ENCODE measurements around the gene DCK. TPM values are rescaled to one million over a fixed set of nuclear protein-coding genes. Genes with fewer than 3 reads are reported as not detected.
A peak's percentile ranks its signal among the peaks of the same experiment; 100 is the strongest.

DCK gene
- total and polyA plus RNA-seq, 9 of the 15 experiments (the other 6 are each of a cell fraction or from before 2014, with no cell fraction given) = 11.3 to 25.8 (median 19.6) TPM

GRCh38 chr4:70993181-70994068 is at the start of gene DCK (continued):
- TF ChIP-seq ZNF518B (CRISPR knock-in tag; IDR thresholded peaks at IDR 0.05) (no peak), SAP30 (IDR thresholded peaks at IDR 0.05; ENCODE audit: borderline replicate concordance, insufficient read depth, low read depth, low read length, poor library complexity, severe bottlenecking) (peak; percentile 89), ZNF140 (CRISPR knock-in tag; IDR thresholded peaks at IDR 0.05) (no peak), SIN3B (IDR thresholded peaks at IDR 0.05; ENCODE audit: low read depth) (0 out of 2 replicates have a peak, but pooled peaks have one; percentile 43), CEBPG (CRISPR knock-in tag; IDR thresholded peaks at IDR 0.05) (no peak), CEBPG (tag; conservative IDR thresholded peaks at IDR 0.05 in 1 of 2, IDR thresholded peaks at IDR 0.05 in 1 of 2) (no peak), PBX2 (CRISPR knock-in tag; IDR thresholded peaks at IDR 0.05; ENCODE audit: low read depth) (no peak), PBX2 (tag; conservative IDR thresholded peaks at IDR 0.05; ENCODE audit: low read depth) (no peak), ARID3B (CRISPR knock-in tag; IDR thresholded peaks at IDR 0.05; ENCODE audit: borderline replicate concordance) (no peak), TRIM28 (IDR thresholded peaks at IDR 0.05) (no peak), ZNF133 (CRISPR knock-in tag; IDR thresholded peaks at IDR 0.05) (no peak), KLF13 (tag; IDR thresholded peaks at IDR 0.05; ENCODE audit: borderline replicate concordance, low read depth) (peak; percentile 91), ZNF444 (CRISPR knock-in tag; IDR thresholded peaks at IDR 0.05) (no peak), BMI1 (IDR thresholded peaks at IDR 0.05; ENCODE audit: low read length) (no peak), NR2C2 (CRISPR knock-in tag; IDR thresholded peaks at IDR 0.05) (no peak; the same call in 1 of the 2 replicates), NR2C2 (tag; IDR thresholded peaks at IDR 0.05) (peak; percentile 87), NR4A1 (CRISPR knock-in tag; IDR thresholded peaks at IDR 0.05) (no peak), NR4A1 (tag; IDR thresholded peaks at IDR 0.05) (no peak)
